Stomach (tissue), 4 donors: ENCODE measurements around the gene ARPP19.

Experiments used
- EP300 ChIP-seq: sonication (generic); formaldehyde crosslinking; IDR thresholded peaks from one replicate; pipeline ENCODE4 v1.6.1; 2017; ENCODE audit warnings: antibody characterized with exemption
- POLR2A ChIP-seq, 4 donors: fragments of 450-650 bp; IDR thresholded peaks; one replicate each; pipeline ENCODE4 v1.6.1; 2016; ENCODE audit warnings: antibody characterized with exemption in 4 of 4, control low read depth in 2 of 4, mild to moderate bottlenecking in 1 of 4, moderate library complexity in 1 of 4
- TF ChIP-seq, protein P1 (sequence below), 7 experiments: fragments of 450-650 bp in 4 of 7; fragments of 200-600 bp in 3 of 7; sonication (generic) in 3 of 7; IDR thresholded peaks; one replicate each; pipeline ENCODE4 v1.5.1; 2016 to 2019; ENCODE audit warnings: antibody characterized with exemption in 7 of 7, control low read depth in 2 of 7, mild to moderate bottlenecking in 1 of 7

DNA sequence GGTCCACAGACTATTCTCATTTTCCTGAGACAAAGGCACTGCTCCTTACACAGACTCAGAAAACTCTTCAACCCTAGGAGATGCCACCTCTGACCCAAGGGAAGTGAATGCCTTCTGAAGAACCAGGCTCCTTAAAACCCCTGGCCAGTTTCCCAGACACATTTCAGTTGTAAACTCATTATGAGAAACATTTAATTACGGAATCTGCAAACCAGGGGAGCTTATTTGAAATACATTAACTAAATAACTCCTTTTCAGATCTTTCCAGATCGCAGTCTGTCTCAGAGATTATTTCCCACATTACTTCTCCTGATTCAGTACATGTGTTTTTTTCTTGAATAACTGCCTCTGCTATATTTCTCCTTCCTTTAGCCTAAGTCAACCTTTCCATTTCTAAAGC is 57.7 kb downstream of the ARPP19 start:
- TF ChIP-seq POLR2A (IDR thresholded peaks at IDR 0.05) (no peak), EP300 (no peak)
- TF ChIP-seq, protein P1, sequence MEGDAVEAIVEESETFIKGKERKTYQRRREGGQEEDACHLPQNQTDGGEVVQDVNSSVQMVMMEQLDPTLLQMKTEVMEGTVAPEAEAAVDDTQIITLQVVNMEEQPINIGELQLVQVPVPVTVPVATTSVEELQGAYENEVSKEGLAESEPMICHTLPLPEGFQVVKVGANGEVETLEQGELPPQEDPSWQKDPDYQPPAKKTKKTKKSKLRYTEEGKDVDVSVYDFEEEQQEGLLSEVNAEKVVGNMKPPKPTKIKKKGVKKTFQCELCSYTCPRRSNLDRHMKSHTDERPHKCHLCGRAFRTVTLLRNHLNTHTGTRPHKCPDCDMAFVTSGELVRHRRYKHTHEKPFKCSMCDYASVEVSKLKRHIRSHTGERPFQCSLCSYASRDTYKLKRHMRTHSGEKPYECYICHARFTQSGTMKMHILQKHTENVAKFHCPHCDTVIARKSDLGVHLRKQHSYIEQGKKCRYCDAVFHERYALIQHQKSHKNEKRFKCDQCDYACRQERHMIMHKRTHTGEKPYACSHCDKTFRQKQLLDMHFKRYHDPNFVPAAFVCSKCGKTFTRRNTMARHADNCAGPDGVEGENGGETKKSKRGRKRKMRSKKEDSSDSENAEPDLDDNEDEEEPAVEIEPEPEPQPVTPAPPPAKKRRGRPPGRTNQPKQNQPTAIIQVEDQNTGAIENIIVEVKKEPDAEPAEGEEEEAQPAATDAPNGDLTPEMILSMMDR (IDR thresholded peaks at IDR 0.05), result no peak
